Testis (tissue), 3 donors: Measurements from ENCODE around the gene HAPSTR1. TPM values are rescaled to one million over a fixed set of nuclear protein-coding genes. Genes with fewer than 3 reads are reported as not detected.

Experiments used
- DNase-seq: peaks from one replicate; pipeline ENCODE4 v3.0.0-alpha.2; 2019
- H3K27ac ChIP-seq, 2 donors: fragments of 200-600 bp; sonication (generic); one replicate each; pipeline ENCODE4 v1.5.1; 2019
- H3K27me3 ChIP-seq: fragments of 200-600 bp; sonication (generic); one replicate; pipeline ENCODE4 v1.5.1; 2019
- H3K36me3 ChIP-seq: fragments of 200-600 bp; sonication (generic); one replicate; pipeline ENCODE4 v1.5.1; 2017; ENCODE audit warnings: low read depth; ENCODE audit errors: missing control alignments
- H3K4me1 ChIP-seq: fragments of 200-600 bp; sonication (generic); one replicate; pipeline ENCODE4 v1.5.1; 2019
- H3K4me3 ChIP-seq, 2 donors: fragments of 200-600 bp; sonication (generic); one replicate each; pipeline ENCODE4 v1.5.1; 2017 to 2019
- H3K9me3 ChIP-seq: fragments of 200-600 bp; sonication (generic); one replicate; pipeline ENCODE4 v1.5.1; 2017
- CTCF ChIP-seq, 3 experiments: fragments of 450-650 bp in 2 of 3; fragments of 200-600 bp in 1 of 3; sonication (generic) in 1 of 3; IDR thresholded peaks; one replicate each; pipeline ENCODE4 v1.5.1; 2016 to 2019; ENCODE audit warnings: antibody characterized with exemption in 3 of 3, mild to moderate bottlenecking in 2 of 3, moderate library complexity in 1 of 3
- POLR2A ChIP-seq: fragments of 450-650 bp; IDR thresholded peaks from one replicate; pipeline ENCODE4 v1.6.1; 2017; ENCODE audit warnings: antibody characterized with exemption, mild to moderate bottlenecking, moderate library complexity
- WGBS, 2 donors: methylation state at CpG; one replicate each; pipeline ENCODE4 v1.1.5; 2018; 5-methylcytosine and 5-hydroxymethylcytosine counted together
- intact Hi-C: fragments of 100-400 bp; cut with DNase I; formaldehyde crosslinking; loops from one replicate; pipeline ENCODE4 v1.15.1; 2023; ENCODE audit warnings: low total_unique reads
- polyA plus RNA-seq: library from polyadenylated mRNA; stranded (reverse); fragments of 350-450 nt; fragmentation: Illumina TruSeq; extraction: RNeasy Lipid Tissue Mini Kit (QIAGEN cat#74804); gene quantifications from one replicate; pipeline ENCODE4 v1.2.3, GENCODE V29; 2014; ENCODE audit warnings: low read depth, low replicate concordance; ENCODE audit not compliant: insufficient read depth
- total RNA-seq, 2 donors: library from RNA; depleted of rRNA; stranded (reverse); fragments of >200 nt; gene quantifications; one replicate each; pipeline ENCODE4 v1.2.3, GENCODE V29; 2016

HAPSTR1 gene
- total and polyA plus RNA-seq, 3 donors from 2014 or later: 37.5 to 75.7 (median 68.8) TPM

GRCh38 chr16:9098377-9099090 is 7.1 kb downstream of the HAPSTR1 start:
- DNase-seq: no peak
- 40 to 56% methylated on average over 4 of the region's 4 CpGs for WGBS, 2 donors
- Histone ChIP-seq H3K27me3 (no peaks in the 10 kb centered on the region), H3K36me3 (no peaks in the 10 kb centered on the region), H3K4me3 (no peak overlapping the region), H3K4me1 (peaks cover 60% of the 10 kb centered on the region), H3K9me3 (no peaks in the 10 kb centered on the region), H3K27ac (no peak overlapping the region)
- TF ChIP-seq POLR2A (no peak), CTCF (IDR thresholded peaks at IDR 0.05) (no peak)
- intact Hi-C loops: no loop called here

GRCh38 chr16:9099131-9099625 is 7.7 kb downstream of the HAPSTR1 start:
- 55 to 77% methylated on average over 5 of the region's 5 CpGs for WGBS, 2 donors
- Histone ChIP-seq H3K4me1 (peaks cover 53% of the 10 kb centered on the region), H3K27me3 (no peaks in the 10 kb centered on the region), H3K36me3 (no peaks in the 10 kb centered on the region), H3K27ac (no peak overlapping the region), H3K9me3 (no peaks in the 10 kb centered on the region), H3K4me3 (no peak overlapping the region)
- TF ChIP-seq CTCF (IDR thresholded peaks at IDR 0.05) (no peak), POLR2A (no peak)
- intact Hi-C loops: no loop called here
- DNase-seq: no peak

GRCh38 chr16:9102379-9102778 is 10.9 kb downstream of the HAPSTR1 start:
- 54 to 64% methylated on average over 2 of the region's 2 CpGs for WGBS, 2 donors
- intact Hi-C loops: no loop called here
- H3K27me3 ChIP-seq: no peaks in the 10 kb centered on the region
- H3K27ac ChIP-seq: no peak overlapping the region
- no peaks in the 10 kb centered on the region for H3K36me3 ChIP-seq
- no peak for DNase-seq
- no peak overlapping the region for H3K4me3 ChIP-seq
- H3K9me3 ChIP-seq: no peaks in the 10 kb centered on the region
- no peak for TF ChIP-seq POLR2A
- TF ChIP-seq CTCF (IDR thresholded peaks at IDR 0.05): no peak
- H3K4me1 ChIP-seq: peaks cover 37% of the 10 kb centered on the region

- Histone ChIP-seq H3K4me3 (no peak overlapping the region), H3K4me1 (peaks cover 35% of the 10 kb centered on the region), H3K27ac (no peak overlapping the region), H3K27me3 (no peaks in the 10 kb centered on the region), H3K36me3 (no peaks in the 10 kb centered on the region), H3K9me3 (no peaks in the 10 kb centered on the region)
- no peak for DNase-seq
- TF ChIP-seq CTCF (IDR thresholded peaks at IDR 0.05) (no peak), POLR2A (no peak)
- 90 to 93% methylated on average over 13 of the region's 13 CpGs for WGBS, 2 donors
- intact Hi-C loops: no loop called here
These were observed 11.5 kb downstream of the HAPSTR1 start for GRCh38 chr16:9102943-9103342.

- peaks cover 29% of the 10 kb centered on the region for H3K4me1 ChIP-seq
- no peak for TF ChIP-seq CTCF (IDR thresholded peaks at IDR 0.05)
These were observed 12.1 kb downstream of the HAPSTR1 start for GRCh38 chr16:9103546-9103945.

More at GRCh38 chr16:9103546-9103945, 12.1 kb downstream of the HAPSTR1 start:
- Histone ChIP-seq H3K4me3 (no peak overlapping the region), H3K27me3 (no peaks in the 10 kb centered on the region), H3K9me3 (no peaks in the 10 kb centered on the region), H3K36me3 (no peaks in the 10 kb centered on the region), H3K27ac (no peak overlapping the region)
- WGBS, 2 donors: 65 to 67% methylated on average over 3 of the region's 3 CpGs
- no peak for DNase-seq
- intact Hi-C loops: no loop called here
